T-cell (primary cell): ENCODE measurements around the gene RBM5. TPM values are rescaled to one million over a fixed set of nuclear protein-coding genes. Genes with fewer than 3 reads are reported as not detected.

Experiments used
- ATAC-seq, 4 experiments: fragments of 200-7000 bp in 3 of 4; fragments of 150-1000 bp in 1 of 4; cut with Tn5 transposase; replicated peaks in 1 of 4; 1 replicate in 3 of 4; 2 replicates in 1 of 4; pipeline ENCODE4 v1.10.0; 2021; ENCODE audit warnings: moderate library complexity in 3 of 4, mild to moderate bottlenecking in 2 of 4, moderate number of reproducible peaks in 1 of 4
- CTCF ChIA-PET, 2 donors: fragments of 300-600 bp; sonication (Branson Sonifier 250); formaldehyde crosslinking; loops; one replicate each; lab custom pipeline; 2022; ENCODE audit warnings: antibody characterized with exemption in 2 of 2; lab: Charles Lee
- POLR2A ChIA-PET, 2 donors: fragments of 300-600 bp; sonication (Branson Sonifier 250); formaldehyde crosslinking; loops; one replicate each; lab custom pipeline; 2022; ENCODE audit warnings: antibody characterized with exemption in 2 of 2; lab: Charles Lee
- DNase-seq, 35 experiments: peaks; one replicate each; pipeline versions ENCODE4 v3.0.0 to v3.0.0-alpha.2; 2013 to 2023
- H3K27ac ChIP-seq: one replicate; pipeline ENCODE4 v1.5.1; 2013; ENCODE audit warnings: low read length
- H3K27me3 ChIP-seq, 2 experiments: replicated peaks in 1 of 2; 1 replicate in 1 of 2; 2 replicates in 1 of 2; pipeline versions ENCODE4 v1.6.1 to v1.7.0; 2013; ENCODE audit warnings: low read length in 1 of 2, mixed read lengths in 1 of 2; ENCODE audit not compliant: control insufficient read depth in 2 of 2, insufficient read depth in 2 of 2; ENCODE audit errors: extremely low read depth in 1 of 2
- H3K36me3 ChIP-seq, 2 donors: 1 replicate in 1 of 2; 2 replicates in 1 of 2; pipeline versions ENCODE4 v1.6.1 to v1.7.0; 2013; ENCODE audit warnings: low read length in 1 of 2; ENCODE audit not compliant: control insufficient read depth in 2 of 2, insufficient read depth in 1 of 2; ENCODE audit errors: extremely low read depth in 1 of 2
- H3K4me1 ChIP-seq, 2 experiments: 1 replicate in 1 of 2; 2 replicates in 1 of 2; pipeline versions ENCODE4 v1.6.1 to v1.7.0; 2013; ENCODE audit warnings: low read length in 2 of 2, mixed read lengths in 1 of 2; ENCODE audit not compliant: insufficient read depth in 2 of 2, control insufficient read depth in 1 of 2; ENCODE audit errors: extremely low read depth in 1 of 2
- H3K4me3 ChIP-seq, 2 donors: 1 replicate in 1 of 2; 2 replicates in 1 of 2; pipeline versions ENCODE4 v1.5.1 to v1.7.0; 2013; ENCODE audit warnings: mild to moderate bottlenecking in 2 of 2, low read length in 1 of 2, moderate library complexity in 1 of 2; ENCODE audit not compliant: control insufficient read depth in 1 of 2; ENCODE audit errors: extremely low read depth in 1 of 2
- H3K9me3 ChIP-seq: 2 replicates; pipeline ENCODE4 v1.7.0; 2013
- H3K27ac Mint-ChIP-seq, 2 donors: one replicate each; pipeline ENCODE4 v1.8.0; 2020 to 2021; ENCODE audit warnings: mild to moderate bottlenecking in 2 of 2, mixed read lengths in 2 of 2
- H3K27me3 Mint-ChIP-seq, 2 donors: one replicate each; pipeline ENCODE4 v1.8.0; 2021 to 2022; ENCODE audit warnings: mixed read lengths in 2 of 2
- H3K36me3 Mint-ChIP-seq: one replicate; pipeline ENCODE4 v1.8.0; 2021; ENCODE audit warnings: mixed read lengths
- H3K4me1 Mint-ChIP-seq, 3 donors: one replicate each; pipeline ENCODE4 v1.8.0; 2020 to 2022; ENCODE audit warnings: mixed read lengths in 3 of 3, mild to moderate bottlenecking in 1 of 3
- H3K4me3 Mint-ChIP-seq, 3 donors: one replicate each; pipeline ENCODE4 v1.8.0; 2020 to 2022; ENCODE audit warnings: mild to moderate bottlenecking in 3 of 3, mixed read lengths in 3 of 3, moderate library complexity in 3 of 3
- H3K9me3 Mint-ChIP-seq, 3 donors: one replicate each; pipeline ENCODE4 v1.8.0; 2020 to 2022; ENCODE audit warnings: mixed read lengths in 3 of 3
- WGBS: methylation state at CpG from one replicate; pipeline ENCODE4 v1.1.5; 2013; ENCODE audit warnings: missing lambda C conversion rate; ENCODE audit not compliant: insufficient coverage; 5-methylcytosine and 5-hydroxymethylcytosine counted together
- total RNA-seq, 35 experiments: library from RNA in 6 of 35; stranded (reverse) in 6 of 35; fragments of 120-200 nt in 1 of 35; gene quantifications; one replicate each; pipeline versions ENCODE4 v1.2.1 to v1.2.4 and lab custom pipeline; 2013 to 2026

RBM5 gene
- total RNA-seq, 5 donors from 2014 or later (not counting 1 experiment from before 2014, with no cell fraction given), result 293 to 354 (median 316) TPM

DNA sequence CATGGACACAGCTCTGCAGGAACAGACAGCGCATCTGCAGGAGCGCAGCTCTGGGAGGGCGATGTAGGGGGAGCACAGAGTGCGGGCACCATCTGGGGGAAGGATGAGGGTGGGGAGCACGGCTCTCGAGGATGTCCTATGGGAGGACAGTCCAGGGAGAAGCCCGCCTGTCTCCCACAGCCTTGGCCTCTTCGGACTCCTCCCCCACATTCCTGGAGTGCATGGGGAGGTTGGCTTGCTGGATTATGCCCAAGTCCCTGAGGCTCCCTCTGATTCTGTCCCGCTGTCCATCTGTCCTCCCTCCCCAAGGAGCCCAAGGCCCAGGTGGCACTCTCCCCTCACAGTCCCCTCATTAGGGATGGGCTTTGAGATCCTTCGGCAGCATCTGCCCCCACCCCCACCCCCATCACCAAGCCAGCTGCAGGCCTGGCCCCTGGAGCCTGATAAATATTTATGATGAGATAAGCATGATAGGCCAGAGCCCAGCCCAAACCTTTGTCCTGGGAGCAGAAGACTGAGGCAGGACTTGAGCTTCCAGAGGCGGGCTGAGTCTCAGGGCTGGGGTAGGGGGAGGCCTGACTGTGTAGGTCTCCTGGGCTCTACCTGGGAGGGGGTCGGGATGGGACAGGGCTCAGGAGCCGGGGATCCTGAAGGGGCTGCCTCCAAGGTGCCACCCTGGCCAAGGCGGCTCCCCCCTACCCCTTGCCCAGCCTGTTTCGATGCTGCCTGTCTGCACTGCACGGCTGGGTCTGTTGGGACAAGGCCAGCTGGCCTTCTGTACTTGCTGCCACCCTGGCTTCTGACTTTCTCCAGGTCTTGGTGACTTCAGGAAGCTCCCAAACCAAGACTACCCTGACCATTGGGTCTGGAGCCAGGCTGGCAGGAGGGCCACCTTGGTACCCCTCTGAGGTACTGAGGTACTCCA, 37.8 kb downstream of the RBM5 start:
- peaks cover 0 to 8% of the 10 kb centered on the region in 2 donors for H3K36me3 ChIP-seq
- H3K27me3 ChIP-seq, result peaks cover 0 to 3% of the 10 kb centered on the region in 2 experiments
- H3K4me3 ChIP-seq, result no peak overlapping the region
- H3K9me3 ChIP-seq, result no peaks in the 10 kb centered on the region
- ChIA-PET CTCF (interaction anchor here in 1 of 2 donors (1.1 kb wide), 1 partner anchor 12 kb away, joined by 7 read pairs; no protein-coding TSS in a partner anchor), POLR2A (no interaction called here)
- Mint-ChIP-seq H3K27ac (no peak overlapping the region), H3K4me1 (no peaks in the 10 kb centered on the region), H3K36me3 (no peaks in the 10 kb centered on the region), H3K4me3 (no peak overlapping the region), H3K27me3 (no peaks in the 10 kb centered on the region), H3K9me3 (no peaks in the 10 kb centered on the region)
- ATAC-seq (no peak), DNase-seq (no peak)
- 98% methylated on average over 5 of the region's 16 CpGs for WGBS
- H3K27ac ChIP-seq, result no peak overlapping the region
- peaks cover 0 to 8% of the 10 kb centered on the region in 2 experiments for H3K4me1 ChIP-seq

DNA sequence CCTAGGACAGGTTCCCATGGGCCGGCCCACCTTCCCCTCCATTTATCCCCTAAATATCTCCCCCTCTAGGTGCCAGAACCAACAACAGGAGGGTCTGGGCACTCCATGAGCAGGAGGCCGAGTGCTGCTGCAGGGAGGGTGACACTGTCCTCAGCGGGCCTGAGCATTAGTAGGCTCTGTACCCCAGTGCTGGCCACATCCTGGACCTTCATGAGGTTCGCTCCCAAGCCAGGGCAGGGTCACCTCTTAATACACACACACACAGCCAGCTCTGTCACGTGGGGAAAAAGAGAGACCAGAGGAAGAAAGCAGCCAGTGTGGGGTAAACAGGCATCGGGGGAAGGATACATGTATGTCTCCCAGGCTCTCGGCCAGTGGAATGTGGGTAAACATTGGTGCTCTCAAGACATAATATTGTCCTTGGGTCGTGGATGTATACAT, 38.6 kb downstream of the RBM5 start:
- Histone ChIP-seq H3K36me3 (peaks cover 0 to 2% of the 10 kb centered on the region in 2 donors), H3K4me1 (peaks cover 0 to 3% of the 10 kb centered on the region in 2 experiments), H3K27me3 (peaks cover 0 to 3% of the 10 kb centered on the region in 2 experiments), H3K4me3 (no peak overlapping the region), H3K27ac (no peak overlapping the region), H3K9me3 (no peaks in the 10 kb centered on the region)
- no peaks in the 10 kb centered on the region for H3K4me1 Mint-ChIP-seq
- ChIA-PET CTCF (no interaction called here), POLR2A (no interaction called here)
- H3K36me3 Mint-ChIP-seq, result no peaks in the 10 kb centered on the region
- WGBS, result 85% methylated on average over 5 of the region's 8 CpGs
- no peaks in the 10 kb centered on the region for H3K27me3 Mint-ChIP-seq
- H3K9me3 Mint-ChIP-seq, result no peaks in the 10 kb centered on the region
- H3K27ac Mint-ChIP-seq, result no peak overlapping the region
- ATAC-seq (no peak), DNase-seq (no peak)
- H3K4me3 Mint-ChIP-seq, result no peak overlapping the region

DNA sequence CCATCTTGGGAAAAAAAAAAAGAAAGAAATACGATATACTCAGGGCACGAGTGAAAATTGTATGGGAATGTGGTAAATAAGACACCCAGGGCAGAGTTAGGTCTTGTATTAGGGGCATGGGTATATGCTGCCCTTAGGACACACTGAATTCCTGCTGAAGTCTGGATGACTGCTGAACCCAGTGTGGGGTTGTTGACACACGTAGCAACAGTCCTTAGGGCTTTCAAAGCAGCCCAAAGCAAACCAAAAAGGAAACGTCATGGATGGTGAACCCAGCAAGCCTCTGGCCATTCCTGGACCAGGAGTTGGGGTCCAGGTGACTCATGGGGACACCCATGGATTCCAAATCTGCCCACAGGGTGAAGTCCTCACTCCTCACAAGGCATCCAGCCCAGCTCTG, 39.3 kb downstream of the RBM5 start:
- ChIA-PET CTCF (no interaction called here), POLR2A (no interaction called here)
- Mint-ChIP-seq H3K4me1 (no peaks in the 10 kb centered on the region), H3K9me3 (no peaks in the 10 kb centered on the region), H3K36me3 (no peaks in the 10 kb centered on the region), H3K27ac (no peak overlapping the region), H3K4me3 (no peak overlapping the region), H3K27me3 (no peaks in the 10 kb centered on the region)
- Histone ChIP-seq H3K27me3 (peaks cover 0 to 4% of the 10 kb centered on the region in 2 experiments), H3K36me3 (no peaks in the 10 kb centered on the region), H3K4me1 (peaks cover 0 to 3% of the 10 kb centered on the region in 2 experiments), H3K4me3 (no peak overlapping the region), H3K9me3 (no peaks in the 10 kb centered on the region), H3K27ac (no peak overlapping the region)
- no peak for DNase-seq
- ATAC-seq, result no peak
- 66% methylated on average over 3 of the region's 4 CpGs for WGBS

DNA sequence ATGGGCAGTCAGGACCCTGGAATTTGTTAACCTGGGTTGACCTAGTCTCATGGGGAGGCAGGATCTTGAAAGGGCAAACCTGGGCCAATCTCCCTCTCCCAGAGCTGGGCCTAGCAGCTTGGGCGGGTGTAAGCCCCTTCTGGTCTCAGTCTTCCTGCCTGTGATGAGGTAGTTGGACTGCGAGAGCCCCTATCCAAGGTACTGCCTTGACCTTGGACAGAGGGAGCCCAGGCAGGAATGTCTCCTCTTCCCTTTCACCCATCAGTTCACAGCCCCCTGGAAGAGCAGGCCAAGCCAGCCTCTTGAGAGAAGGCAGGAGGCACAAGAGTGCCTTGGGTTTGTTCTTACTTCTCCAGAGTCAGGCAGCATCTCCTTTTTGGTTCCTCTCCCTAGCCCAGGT, 41.7 kb downstream of the RBM5 start:
- POLR2A ChIA-PET, result interaction anchor here in 1 of 2 donors (0.7 kb wide), 1 partner anchor 84 kb away, joined by 6 read pairs; no protein-coding TSS in a partner anchor
- H3K9me3 Mint-ChIP-seq, result no peaks in the 10 kb centered on the region
- H3K4me1 Mint-ChIP-seq, result no peaks in the 10 kb centered on the region
- WGBS, result no CpG with 5 or more reads among the region's 2 CpGs
- no peak for ATAC-seq
- H3K4me3 ChIP-seq, result no peak overlapping the region
- DNase-seq, result no peak
- no peaks in the 10 kb centered on the region for H3K4me1 ChIP-seq
- no peaks in the 10 kb centered on the region for H3K27me3 Mint-ChIP-seq
- H3K4me3 Mint-ChIP-seq, result no peak overlapping the region
- H3K27me3 ChIP-seq, result peaks cover 0 to 17% of the 10 kb centered on the region in 2 experiments
- CTCF ChIA-PET, result interaction anchor here in 1 of 2 donors (0.7 kb wide), 1 partner anchor 65 kb away, joined by 4 read pairs; no protein-coding TSS in a partner anchor
- no peaks in the 10 kb centered on the region for H3K36me3 ChIP-seq
- no peak overlapping the region for H3K27ac Mint-ChIP-seq
- H3K27ac ChIP-seq, result no peak overlapping the region
- no peaks in the 10 kb centered on the region for H3K36me3 Mint-ChIP-seq
- H3K9me3 ChIP-seq, result no peaks in the 10 kb centered on the region

DNA sequence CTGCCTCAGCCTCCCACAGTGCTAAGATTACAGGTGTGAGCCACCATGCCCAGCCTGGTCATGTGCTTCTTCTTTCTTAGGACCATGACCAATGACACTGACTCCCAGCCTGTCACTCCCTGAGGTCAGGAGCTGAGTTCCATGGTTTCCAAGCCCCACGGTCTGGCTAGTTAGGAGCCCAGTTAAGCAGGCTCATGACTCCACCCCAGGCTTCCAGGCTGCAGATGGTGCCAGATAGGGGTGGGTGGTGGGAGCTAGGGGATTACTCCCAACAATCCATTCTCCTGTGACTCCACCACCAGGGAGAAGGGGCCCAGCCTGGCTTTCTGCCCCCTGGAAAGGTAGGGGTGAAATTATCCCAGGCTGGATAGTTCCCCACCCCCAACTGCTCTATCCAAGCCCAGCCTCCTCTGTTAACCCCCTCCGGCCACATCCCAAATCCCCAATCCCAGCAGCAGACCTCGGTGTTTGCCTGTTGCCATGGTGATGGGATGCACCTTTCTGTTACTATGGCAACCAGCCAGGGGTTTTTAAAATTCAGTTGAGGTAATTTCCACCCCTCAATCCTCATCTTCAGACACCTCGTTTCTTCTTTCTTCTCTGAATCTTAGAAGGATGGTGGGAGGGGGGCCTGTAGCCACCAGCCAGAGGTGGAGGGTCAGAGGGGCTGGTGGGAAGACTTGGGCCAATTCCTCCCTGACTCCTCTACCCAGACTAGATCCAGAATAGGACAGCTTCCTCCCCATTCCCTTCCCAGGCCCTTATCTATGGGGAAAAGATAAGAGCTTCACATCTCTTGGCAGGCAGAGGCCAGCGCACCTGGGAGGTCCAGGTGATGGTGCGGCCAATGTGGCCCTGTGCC, 43.9 kb downstream of the RBM5 start:
- H3K4me1 Mint-ChIP-seq, result no peaks in the 10 kb centered on the region
- 79% methylated on average over 4 of the region's 6 CpGs for WGBS
- no peak overlapping the region for H3K4me3 ChIP-seq
- no peaks in the 10 kb centered on the region for H3K9me3 Mint-ChIP-seq
- no peaks in the 10 kb centered on the region for H3K36me3 ChIP-seq
- ChIA-PET CTCF (no interaction called here), POLR2A (no interaction called here)
- H3K4me1 ChIP-seq, result no peaks in the 10 kb centered on the region
- H3K4me3 Mint-ChIP-seq, result no peak overlapping the region
- DNase-seq (no peak), ATAC-seq (no peak)
- no peak overlapping the region for H3K27ac ChIP-seq
- H3K27me3 ChIP-seq, result peaks cover 0 to 13% of the 10 kb centered on the region in 2 experiments
- no peaks in the 10 kb centered on the region for H3K27me3 Mint-ChIP-seq
- H3K27ac Mint-ChIP-seq, result no peak overlapping the region
- no peaks in the 10 kb centered on the region for H3K36me3 Mint-ChIP-seq
- no peaks in the 10 kb centered on the region for H3K9me3 ChIP-seq

DNA sequence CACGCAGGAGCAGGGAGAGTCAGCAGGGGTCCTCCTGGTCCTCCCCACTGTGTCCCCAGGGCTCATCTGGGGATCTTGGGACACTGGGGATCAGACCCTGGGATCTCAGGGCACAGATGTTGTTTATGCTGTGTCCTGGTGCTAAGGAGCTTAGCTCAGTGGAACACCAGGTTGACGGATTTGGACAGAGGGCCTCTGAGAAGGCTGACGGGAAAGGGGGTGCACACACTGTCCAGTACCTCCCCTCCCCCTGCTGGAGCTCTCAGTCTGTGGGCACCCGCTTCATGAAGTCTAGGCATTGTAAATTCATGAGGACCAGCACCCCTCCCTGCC, 44.5 kb downstream of the RBM5 start:
- Histone ChIP-seq H3K27ac (no peak overlapping the region), H3K4me1 (peaks cover 0 to 3% of the 10 kb centered on the region in 2 experiments), H3K27me3 (peaks cover 0 to 16% of the 10 kb centered on the region in 2 experiments), H3K4me3 (no peak overlapping the region), H3K36me3 (no peaks in the 10 kb centered on the region), H3K9me3 (no peaks in the 10 kb centered on the region)
- no peak for DNase-seq
- no peak for ATAC-seq
- Mint-ChIP-seq H3K9me3 (no peaks in the 10 kb centered on the region), H3K27ac (no peak overlapping the region), H3K4me1 (peaks cover 2% of the 10 kb centered on the region in 3 donors), H3K27me3 (no peaks in the 10 kb centered on the region), H3K36me3 (no peaks in the 10 kb centered on the region), H3K4me3 (no peak overlapping the region)
- WGBS, result 74% methylated on average over 3 of the region's 4 CpGs
- POLR2A ChIA-PET, result no interaction called here
- CTCF ChIA-PET, result no interaction called here
